Activated T-cell treated with anti-CD3 and anti-CD28 coated beads, Interleukin-2, amount 50 U/mL, for 72 hours (primary cell): ENCODE data around the gene SGCG. TPM values are rescaled to one million over a fixed set of nuclear protein-coding genes. Genes with fewer than 3 reads are reported as not detected.

ENCODE experiments used
- ATAC-seq, 2 donors: fragments of 150-1000 bp; cut with Tn5 transposase; replicated peaks in 1 of 2; 2 replicates each; pipeline ENCODE4 v1.10.0; 2021; ENCODE audit warnings: moderate library complexity in 2 of 2, mild to moderate bottlenecking in 1 of 2
- DNase-seq, 2 donors: peaks; one replicate each; pipeline ENCODE4 v3.0.0; 2021 to 2022; ENCODE audit warnings: mixed read lengths in 1 of 2
- H3K27ac Mint-ChIP-seq: one replicate; pipeline ENCODE4 v1.8.0; 2022; ENCODE audit warnings: mild to moderate bottlenecking, moderate library complexity, mixed read lengths
- H3K27me3 Mint-ChIP-seq: one replicate; pipeline ENCODE4 v1.8.0; 2022; ENCODE audit warnings: low read depth, mixed read lengths
- H3K36me3 Mint-ChIP-seq, 2 donors: one replicate each; pipeline ENCODE4 v1.8.0; 2022; ENCODE audit warnings: mixed read lengths in 2 of 2, mild to moderate bottlenecking in 1 of 2; ENCODE audit not compliant: insufficient read depth in 2 of 2
- H3K4me1 Mint-ChIP-seq: one replicate; pipeline ENCODE4 v1.8.0; 2022; ENCODE audit warnings: low read depth, mixed read lengths
- H3K4me3 Mint-ChIP-seq, 2 donors: one replicate each; pipeline ENCODE4 v1.8.0; 2022; ENCODE audit warnings: mild to moderate bottlenecking in 2 of 2, mixed read lengths in 2 of 2, moderate library complexity in 2 of 2
- H3K9me3 Mint-ChIP-seq, 2 donors: one replicate each; pipeline ENCODE4 v1.8.0; 2022; ENCODE audit warnings: mixed read lengths in 2 of 2
- total RNA-seq, 2 donors: library from RNA; stranded (reverse); gene quantifications; one replicate each; pipeline ENCODE4 v1.2.3, GENCODE V29; 2022

SGCG gene
- total RNA-seq, 2 donors from 2014 or later: not detected

GRCh38 chr13:23352161-23352560 lies 171.4 kb downstream of the SGCG start:
- H3K36me3 Mint-ChIP-seq: peaks cover 32 to 56% of the 10 kb centered on the region in 2 donors
- peak overlapping the region; percentile 61 for H3K27ac Mint-ChIP-seq
- no peak for DNase-seq

DNA sequence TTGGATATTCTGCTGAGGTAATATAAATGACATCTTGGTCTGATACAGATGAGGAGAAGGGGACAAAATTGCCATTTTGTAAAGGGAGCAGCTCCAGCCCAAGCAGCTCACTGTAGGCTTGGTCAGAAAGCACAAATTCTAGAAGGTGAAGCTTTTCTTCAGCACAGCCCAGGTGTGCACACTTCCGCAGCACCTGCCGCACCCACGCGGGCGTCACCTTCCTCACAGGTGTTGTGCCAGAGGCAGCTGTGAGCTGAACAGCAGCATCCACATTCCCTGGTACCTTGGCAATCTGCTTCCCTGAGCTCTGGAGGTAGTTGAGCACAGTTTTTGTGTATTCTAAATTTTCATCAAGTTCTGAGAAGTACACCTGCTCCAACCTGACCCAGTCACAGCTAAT lies 173.7 kb downstream of the SGCG start:
- no peak overlapping the region for H3K4me3 Mint-ChIP-seq
- no peaks in the 10 kb centered on the region for H3K27me3 Mint-ChIP-seq
- ATAC-seq (no peak), DNase-seq (no peak)
- peaks cover 9% of the 10 kb centered on the region for H3K4me1 Mint-ChIP-seq
- no peak overlapping the region for H3K27ac Mint-ChIP-seq
- H3K36me3 Mint-ChIP-seq: peaks cover 19 to 43% of the 10 kb centered on the region in 2 donors
- peaks cover 0 to 1% of the 10 kb centered on the region in 2 donors for H3K9me3 Mint-ChIP-seq

More at GRCh38 chr13:23352161-23352560, 171.4 kb downstream of the SGCG start:
- Mint-ChIP-seq H3K4me1 (peaks cover 9% of the 10 kb centered on the region), H3K27me3 (no peaks in the 10 kb centered on the region), H3K4me3 (no peak overlapping the region), H3K9me3 (peaks cover 0 to 1% of the 10 kb centered on the region in 2 donors)
- ATAC-seq: no peak

GRCh38 chr13:23356368-23356767 lies 175.6 kb downstream of the SGCG start:
- Mint-ChIP-seq H3K9me3 (no peaks in the 10 kb centered on the region), H3K27ac (no peak overlapping the region), H3K4me1 (peaks cover 9% of the 10 kb centered on the region), H3K36me3 (peaks cover 12 to 32% of the 10 kb centered on the region in 2 donors), H3K27me3 (no peaks in the 10 kb centered on the region), H3K4me3 (no peak overlapping the region)
- ATAC-seq (no peak), DNase-seq (no peak)

DNA sequence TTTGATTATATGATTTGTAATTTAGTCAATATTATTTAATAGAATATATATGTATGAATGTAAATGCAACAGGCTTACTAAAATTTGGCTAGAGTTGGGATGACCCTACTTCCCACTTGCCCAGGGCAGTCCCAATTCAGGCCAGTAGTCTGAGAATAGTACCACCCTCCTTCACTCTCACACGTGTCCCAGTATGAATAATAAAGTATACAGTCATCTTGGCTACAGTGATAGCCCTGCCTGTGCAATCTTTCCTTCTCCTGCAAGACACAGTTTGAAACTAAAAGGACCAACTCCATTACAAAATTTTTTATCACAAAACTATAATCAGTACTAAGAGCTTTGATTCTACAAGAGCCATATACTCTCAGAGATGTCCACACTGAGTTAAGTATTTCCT lies 176.6 kb downstream of the SGCG start:
- H3K9me3 Mint-ChIP-seq: no peaks in the 10 kb centered on the region
- DNase-seq (no peak), ATAC-seq (no peak)
- H3K4me3 Mint-ChIP-seq: no peak overlapping the region
- peaks cover 5% of the 10 kb centered on the region for H3K4me1 Mint-ChIP-seq
- H3K27me3 Mint-ChIP-seq: no peaks in the 10 kb centered on the region
- H3K27ac Mint-ChIP-seq: peak overlapping the region; percentile 79
- H3K36me3 Mint-ChIP-seq: peaks cover 10 to 26% of the 10 kb centered on the region in 2 donors

DNA sequence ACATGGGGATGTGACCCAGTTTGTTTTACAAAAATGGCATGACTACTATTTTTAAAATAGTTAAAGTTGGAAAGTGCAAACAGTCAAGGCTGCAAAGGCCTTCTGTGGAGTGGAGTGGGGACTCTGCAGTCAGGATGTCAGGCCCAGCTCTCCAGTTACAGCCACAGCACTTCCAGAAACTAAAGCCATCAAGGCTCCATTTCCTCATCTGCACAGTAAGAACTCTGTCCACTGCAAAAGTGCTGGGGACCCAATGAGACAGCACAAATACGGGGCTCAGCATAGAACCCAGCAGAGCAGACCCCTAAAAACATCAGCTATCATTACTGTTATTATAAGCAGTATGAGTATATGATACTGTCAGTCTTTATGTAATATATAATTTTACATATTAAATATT lies 179.1 kb downstream of the SGCG start:
- H3K9me3 Mint-ChIP-seq: no peaks in the 10 kb centered on the region
- no peaks in the 10 kb centered on the region for H3K4me1 Mint-ChIP-seq
- H3K27me3 Mint-ChIP-seq: no peaks in the 10 kb centered on the region
- ATAC-seq: no peak
- peaks cover 3 to 29% of the 10 kb centered on the region in 2 donors for H3K36me3 Mint-ChIP-seq
- no peak overlapping the region for H3K4me3 Mint-ChIP-seq
- no peak overlapping the region for H3K27ac Mint-ChIP-seq
- DNase-seq: no peak

GRCh38 chr13:23365652-23366051 lies 184.9 kb downstream of the SGCG start:
- Mint-ChIP-seq H3K27ac (no peak overlapping the region), H3K4me3 (no peak overlapping the region), H3K4me1 (no peaks in the 10 kb centered on the region), H3K9me3 (no peaks in the 10 kb centered on the region), H3K27me3 (no peaks in the 10 kb centered on the region), H3K36me3 (peaks cover 10 to 34% of the 10 kb centered on the region in 2 donors)
- no peak for DNase-seq
- ATAC-seq: no peak

DNA sequence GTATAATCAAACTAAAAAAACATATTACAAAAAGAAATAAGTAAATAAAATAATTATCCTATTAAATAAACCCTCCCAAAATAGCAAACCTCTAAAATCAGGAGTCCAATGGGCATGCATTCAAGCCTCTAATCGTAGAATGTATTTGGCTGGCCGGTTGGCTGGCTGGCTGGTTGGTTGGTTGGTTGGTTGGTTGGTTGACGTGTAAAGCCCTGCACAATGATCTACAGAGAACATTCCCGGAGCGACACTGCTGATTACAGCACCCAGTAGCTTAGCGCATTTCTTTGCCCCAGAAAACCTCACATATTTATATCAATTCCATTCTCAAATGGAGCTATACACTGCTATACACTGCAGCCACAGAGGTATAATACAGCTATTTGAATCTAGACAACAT lies 187.1 kb downstream of the SGCG start:
- Mint-ChIP-seq H3K4me1 (peaks cover 15% of the 10 kb centered on the region), H3K4me3 (no peak overlapping the region), H3K27ac (no peak overlapping the region), H3K27me3 (no peaks in the 10 kb centered on the region), H3K9me3 (no peaks in the 10 kb centered on the region), H3K36me3 (peaks cover 11 to 31% of the 10 kb centered on the region in 2 donors)
- DNase-seq: no peak
- no peak for ATAC-seq

GRCh38 chr13:23372264-23372906 lies 191.6 kb downstream of the SGCG start:
- Mint-ChIP-seq H3K4me1 (peaks cover 50% of the 10 kb centered on the region), H3K4me3 (peak overlapping the region; percentile 31 to 55), H3K27me3 (no peaks in the 10 kb centered on the region), H3K36me3 (peaks cover 2 to 13% of the 10 kb centered on the region in 2 donors), H3K27ac (no peak overlapping the region), H3K9me3 (no peaks in the 10 kb centered on the region)
- ATAC-seq (no peak), DNase-seq (no peak)
